GM12878 (cell line): Measurements from ENCODE around the gene RINT1. TPM values are rescaled to one million over a fixed set of nuclear protein-coding genes. Genes with fewer than 3 reads are reported as not detected.
"Not testable (repeated sequence)": the region's sequence is repeated elsewhere in the genome, so short reads cannot be mapped to it uniquely, and the experiment has no call there.

ENCODE experiments used
- ATAC-seq: fragments of 200-7000 bp; cut with Tn5 transposase; 3 replicates; pipeline ENCODE4 v1.9.1; 2020; ENCODE audit warnings: mild to moderate bottlenecking, moderate library complexity
- BruUV-seq: library from RNA; stranded (reverse); fragments of 400-500 nt; replicated peaks from 2 replicates; lab custom pipeline; 2021; lab: Mats Ljungman, UMichigan
- CTCF ChIA-PET: fragments of 300-600 bp; sonication (Branson Sonifier 250); formaldehyde crosslinking; extraction: SDS; loops from one replicate; lab custom pipeline; 2021; ENCODE audit warnings: inconsistent platforms; lab: Yijun Ruan, JAX
- POLR2A ChIA-PET: fragments of 350-600 bp; formaldehyde crosslinking; extraction: SDS; loops from one replicate; lab custom pipeline; 2021; ENCODE audit warnings: inconsistent platforms; lab: Charles Lee
- RAD21 ChIA-PET: fragments of 300-600 bp; sonication (Branson Sonifier 250); formaldehyde crosslinking; loops from one replicate; lab custom pipeline; 2023; ENCODE audit warnings: antibody characterized with exemption; ENCODE audit not compliant: unreplicated experiment; lab: Charles Lee
- SMC1A ChIA-PET: fragments of 300-600 bp; sonication (Branson Sonifier 250); formaldehyde crosslinking; loops from one replicate; lab custom pipeline; 2023; ENCODE audit not compliant: unreplicated experiment, uncharacterized antibody; lab: Charles Lee
- DNase-seq: peaks from one replicate; pipeline ENCODE4 v3.0.0-alpha.2; 2011; ENCODE audit warnings: low read depth, low spot score
- FAIRE-seq: peaks from 3 replicates; lab custom pipeline; 2011; peaks lifted over from hg19 to GRCh38; lab: Jason Lieb, UNC
- H2AFZ ChIP-seq: 2 replicates; pipeline ENCODE4 v1.6.0; 2011; ENCODE audit warnings: low read depth, low read length, control low read depth; ENCODE audit not compliant: control insufficient read depth
- H3K27ac ChIP-seq: 2 replicates; pipeline ENCODE4 v1.5.1; 2011; ENCODE audit warnings: control low read depth; ENCODE audit not compliant: control insufficient read depth, insufficient read depth
- H3K27me3 ChIP-seq, 2 experiments: replicated peaks in 1 of 2; 2 replicates each; pipeline versions ENCODE4 v1.6.0 to v1.6.1; 2011; ENCODE audit warnings: low read length in 1 of 2; ENCODE audit not compliant: control insufficient read depth in 2 of 2, insufficient read depth in 2 of 2
- H3K36me3 ChIP-seq, 2 experiments: 2 replicates each; pipeline ENCODE4 v1.5.1; 2011; ENCODE audit warnings: low read length in 1 of 2; ENCODE audit not compliant: control insufficient read depth in 2 of 2, insufficient read depth in 2 of 2
- H3K4me1 ChIP-seq: 2 replicates; pipeline ENCODE4 v1.6.1; 2011; ENCODE audit warnings: mild to moderate bottlenecking, low read length, moderate library complexity, mixed read lengths; ENCODE audit not compliant: control insufficient read depth, insufficient read depth
- H3K4me2 ChIP-seq: 2 replicates; pipeline ENCODE4 v1.6.0; 2011; ENCODE audit warnings: control low read depth; ENCODE audit not compliant: control insufficient read depth, insufficient read depth
- H3K4me3 ChIP-seq: fragments of 200-600 bp; sonication (generic); 2 replicates; pipeline ENCODE4 v1.5.1; 2016
- H3K79me2 ChIP-seq: 2 replicates; pipeline ENCODE4 v1.6.0; 2011; ENCODE audit warnings: low read length; ENCODE audit not compliant: control insufficient read depth, insufficient read depth
- H3K9ac ChIP-seq: 2 replicates; pipeline ENCODE4 v1.8.0; 2011; ENCODE audit warnings: low read length, control low read depth, mixed read lengths; ENCODE audit not compliant: control insufficient read depth, insufficient read depth
- H3K9me3 ChIP-seq: replicated peaks from 3 replicates; pipeline ENCODE4 v1.5.1; 2011; ENCODE audit warnings: mild to moderate bottlenecking, low read length; ENCODE audit not compliant: control insufficient read depth, insufficient read depth
- H4K20me1 ChIP-seq: 2 replicates; pipeline ENCODE4 v1.6.0; 2011; ENCODE audit not compliant: control insufficient read depth, insufficient read depth
- NKRF ChIP-seq: fragments of 450-650 bp; conservative IDR thresholded peaks from 2 replicates; pipeline ENCODE4 v1.6.1; 2017; ENCODE audit warnings: mild to moderate bottlenecking, moderate library complexity
- WGBS: methylation state at CpG from one replicate; pipeline ENCODE4 v1.1.6; 2016; ENCODE audit warnings: low lambda C conversion rate; ENCODE audit not compliant: insufficient replicate concordance, insufficient coverage; ENCODE audit errors: missing lambda C conversion rate; 5-methylcytosine and 5-hydroxymethylcytosine counted together
- in situ Hi-C: fragments of 300-500 bp; cut with MboI; formaldehyde crosslinking; loops from 9 replicates; pipeline ENCODE4 v1.14.3; 2018; ENCODE audit warnings: mixed read lengths
- intact Hi-C: fragments of 100-400 bp; cut with micrococcal nuclease; formaldehyde crosslinking; loops from one replicate; pipeline ENCODE4 v1.14.2; 2022; ENCODE audit not compliant: unreplicated experiment
- polyA plus RNA-seq, 11 experiments: library from polyadenylated mRNA; depleted of rRNA in 4 of 11; unstranded in 6 of 11; stranded (reverse) in 5 of 11; fragments of >200 nt; fragmentation: Nextera tagmentation in 4 of 11; fragmentation: Illumina TruSeq in 1 of 11; extraction: Ambion mirVana in 4 of 11; extraction: Trizol in 1 of 11; gene quantifications; 1 replicate in 1 of 11; 2 replicates in 10 of 11; pipeline versions ENCODE4 v1.2.1 to v1.2.3, GENCODE V29; 2011 to 2016; ENCODE audit warnings: inconsistent platforms in 2 of 11, missing spikeins in 2 of 11, low read depth in 1 of 11
- total RNA-seq, 4 experiments: library from RNA; depleted of rRNA in 3 of 4; stranded (reverse); fragments of >200 nt in 3 of 4; fragmentation: Illumina TruSeq in 1 of 4; extraction: Trizol in 1 of 4; gene quantifications; 2 replicates each; pipeline versions ENCODE4 v1.2.1 to v1.2.3, GENCODE V29; 2013 to 2021

RINT1 gene
- total and polyA plus RNA-seq, 10 of the 15 experiments (the other 5 are each of a cell fraction or from before 2014, with no cell fraction given), result 6.7 to 32.3 (median 17.3) TPM

GRCh38 chr7:105521717-105522463 is 10.1 kb upstream of the RINT1 start, which contains the start of gene PUS7 (continued):
- peak; percentile 87 for TF ChIP-seq NKRF

GRCh38 chr7:105524423-105524822 is 7.6 kb upstream of the RINT1 start:
- in situ Hi-C loops, H3K9ac ChIP-seq, H3K27me3 ChIP-seq, H3K9me3 ChIP-seq, H3K4me3 ChIP-seq, CTCF ChIA-PET, H3K4me2 ChIP-seq, H4K20me1 ChIP-seq, RAD21 ChIA-PET, H3K4me1 ChIP-seq, H3K36me3 ChIP-seq, FAIRE-seq, ATAC-seq, H3K27ac ChIP-seq, BruUV-seq, H2AFZ ChIP-seq, DNase-seq: not testable (repeated sequence)
- peaks cover 17% of the 10 kb centered on the region for H3K79me2 ChIP-seq
- SMC1A ChIA-PET, result interaction anchor here (2.1 kb wide), 1 partner anchor 7 kb away, joined by 9 read pairs; the partner anchor contains the start of gene RINT1
- POLR2A ChIA-PET, result interaction anchor here (0.6 to 2.7 kb wide), 3 partner anchors 7 to 512 kb away, joined by 3 to 8 read pairs (median 4); partner anchors contain the start of gene RINT1
- intact Hi-C loops, result loop anchor here (10.0 kb wide), 1 partner anchor 870 kb away; no protein-coding TSS in a partner anchor
- 93% methylated on average over 11 of the region's 11 CpGs for WGBS
